K562 (cell line): Measurements from ENCODE around the gene ZNF785. TPM values are rescaled to one million over a fixed set of nuclear protein-coding genes. Genes with fewer than 3 reads are reported as not detected.

Source experiments
- ARID2 ChIP-seq: fragments of 450-650 bp; IDR thresholded peaks from 2 replicates; pipeline ENCODE4 v1.6.1; 2017; ENCODE audit warnings: antibody characterized with exemption, mild to moderate bottlenecking
- ESRRA ChIP-seq: fragments of 450-650 bp; IDR thresholded peaks from 2 replicates; pipeline ENCODE4 v1.6.1; 2014; ENCODE audit warnings: low read depth, mild to moderate bottlenecking, moderate library complexity, borderline replicate concordance
- ETV6 ChIP-seq, 3 experiments: fragments of 150-350 bp in 1 of 3; sonication (generic) in 1 of 3; formaldehyde crosslinking in 1 of 3; IDR thresholded peaks; 2 replicates each; pipeline versions ENCODE4 v1.6.1 to v1.8.0; 2014 to 2022; ENCODE audit warnings: borderline replicate concordance in 2 of 3, low read depth in 2 of 3, antibody characterized with exemption in 1 of 3, low read length in 1 of 3, mild to moderate bottlenecking in 1 of 3, missing genetic modification reagents in 1 of 3
- HNRNPK ChIP-seq: fragments of 200-400 bp; formaldehyde crosslinking; IDR thresholded peaks from one replicate; pipeline ENCODE4 v1.6.1; 2018; ENCODE audit warnings: mild to moderate bottlenecking, low read depth, low read length; ENCODE audit not compliant: poor library complexity, severe bottlenecking
- NR3C1 ChIP-seq: sonication (generic); formaldehyde crosslinking; IDR thresholded peaks from 2 replicates; pipeline ENCODE4 v1.8.1; 2022; ENCODE audit warnings: missing genetic modification reagents
- RBFOX2 ChIP-seq: fragments of 200-400 bp; formaldehyde crosslinking; IDR thresholded peaks from 2 replicates; pipeline ENCODE4 v1.6.1; 2017; ENCODE audit warnings: low read depth, mild to moderate bottlenecking, low read length, moderate library complexity
- RNF2 ChIP-seq: sonication (generic); IDR thresholded peaks from 2 replicates; pipeline ENCODE4 v1.6.1; 2016
- SAP30 ChIP-seq: fragments of 200-600 bp; sonication (generic); IDR thresholded peaks from 2 replicates; pipeline ENCODE4 v1.6.1; 2012; ENCODE audit warnings: borderline replicate concordance, low read depth, mild to moderate bottlenecking, moderate library complexity, low read length, control low read depth, inconsistent platforms; ENCODE audit not compliant: insufficient read depth, poor library complexity, severe bottlenecking
- SLC30A9 ChIP-seq: fragments of 250-450 bp; sonication (Bioruptor Pico); IDR thresholded peaks from 2 replicates; pipeline ENCODE4 v1.8.0; 2022; ENCODE audit warnings: mild to moderate bottlenecking, moderate library complexity
- ZNF263 ChIP-seq: sonication (generic); formaldehyde crosslinking; IDR thresholded peaks from 2 replicates; pipeline ENCODE4 v1.8.0; 2022; ENCODE audit warnings: mild to moderate bottlenecking, missing genetic modification reagents, borderline replicate concordance
- polyA plus RNA-seq, 8 experiments: library from polyadenylated mRNA; depleted of rRNA in 4 of 8; stranded (reverse) in 5 of 8; unstranded in 3 of 8; fragments of >200 nt; fragmentation: Nextera tagmentation in 2 of 8; fragmentation: Illumina TruSeq in 1 of 8; extraction: Ambion mirVana in 2 of 8; extraction: Trizol in 1 of 8; gene quantifications; 2 replicates each; pipeline versions ENCODE4 v1.2.1 to v1.2.3, GENCODE V29; 2011 to 2014; ENCODE audit warnings: inconsistent platforms in 1 of 8, missing spikeins in 1 of 8
- total RNA-seq, 7 experiments: library from RNA; depleted of rRNA in 6 of 7; stranded (reverse); fragments of >200 nt in 6 of 7; fragmentation: Illumina TruSeq in 2 of 7; extraction: Trizol in 2 of 7; gene quantifications; 2 replicates each; pipeline versions ENCODE4 v1.2.1 to v1.2.3, GENCODE V29; 2011 to 2021; ENCODE audit warnings: low replicate concordance in 1 of 7
- TF ChIP-seq, protein P1 (sequence below): fragments of 250-450 bp; sonication (Bioruptor Pico); IDR thresholded peaks from 2 replicates; pipeline ENCODE4 v1.8.0; 2021; ENCODE audit warnings: moderate library complexity, mild to moderate bottlenecking, inconsistent platforms
- TF ChIP-seq, protein P2 (sequence below): fragments of 150-350 bp; IDR thresholded peaks from 2 replicates; pipeline ENCODE4 v1.6.1; 2014; ENCODE audit warnings: low read depth, mild to moderate bottlenecking, low read length, borderline replicate concordance
- TF ChIP-seq, protein P3 (sequence below): sonication (generic); formaldehyde crosslinking; IDR thresholded peaks from 2 replicates; pipeline ENCODE4 v1.8.1; 2022; ENCODE audit warnings: missing genetic modification reagents
- TF ChIP-seq, protein P4 (sequence below): fragments of 250-450 bp; sonication (Bioruptor Pico); IDR thresholded peaks from 2 replicates; pipeline ENCODE4 v1.5.0; 2021

Gene ZNF785
- total and polyA plus RNA-seq, 9 of the 15 experiments (the other 6 are each of a cell fraction or from before 2014, with no cell fraction given) = 0.64 to 11.0 (median 6.4) TPM

DNA sequence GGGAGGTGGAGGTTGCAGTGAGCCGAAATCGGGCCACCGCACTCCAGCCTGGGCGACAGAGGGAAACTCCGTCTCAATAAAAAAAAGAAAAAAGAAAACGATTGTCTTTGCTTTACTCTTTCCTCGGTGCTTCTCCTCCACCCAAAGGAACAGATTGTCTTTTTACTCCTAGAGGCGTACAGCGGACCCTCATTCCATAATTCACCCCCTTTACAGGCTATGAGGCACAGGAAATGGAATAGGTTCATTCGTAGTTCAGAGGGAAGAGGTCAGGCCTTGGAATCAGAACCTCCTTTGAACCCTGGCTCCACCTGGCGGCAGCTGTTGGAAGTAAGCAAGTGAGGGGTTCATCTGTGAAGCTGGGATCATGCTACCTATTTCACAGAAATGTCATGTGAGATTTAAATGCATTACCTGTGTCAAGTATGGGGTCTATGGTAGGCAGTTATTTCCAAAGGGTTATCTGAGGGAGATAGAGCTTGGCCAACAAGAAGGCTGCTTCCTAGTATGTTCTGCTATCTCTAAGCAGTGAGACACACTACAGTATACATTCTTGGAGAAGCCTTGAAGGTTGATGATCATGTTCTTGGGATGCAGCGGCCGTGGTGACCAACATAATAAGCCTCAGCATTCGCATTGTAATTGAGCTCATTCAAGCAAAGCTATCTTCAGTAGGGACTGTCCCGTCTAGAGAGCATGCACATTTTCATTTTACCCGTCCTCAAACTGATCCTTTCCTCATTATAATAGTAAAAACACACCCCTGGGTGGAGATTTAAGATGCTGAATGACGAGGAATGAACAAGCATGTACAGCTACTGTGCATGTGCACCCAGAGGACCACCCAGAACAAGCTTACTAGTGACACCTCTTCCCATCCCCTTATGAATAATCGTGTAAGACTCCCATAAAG is 43.4 kb upstream of the ZNF785 start (continued):
- TF ChIP-seq SAP30 (no peak), ARID2 (peak; percentile 71; the same call in 1 of the 2 replicates), RNF2 (no peak), ZNF263 (CRISPR knock-in tag) (no peak), SLC30A9 (no peak), RBFOX2 (no peak), ESRRA (peak; percentile 26; the same call in 1 of the 2 replicates), HNRNPK (no peak), ETV6 (IDR thresholded peaks at IDR 0.05; ENCODE audit: borderline replicate concordance in 1 of 2, low read depth in 2 of 2, low read length in 1 of 2) (no peak), ETV6 (CRISPR knock-in tag; IDR thresholded peaks at IDR 0.05; ENCODE audit: borderline replicate concordance) (no peak), NR3C1 (no peak)
- TF ChIP-seq, protein P1, sequence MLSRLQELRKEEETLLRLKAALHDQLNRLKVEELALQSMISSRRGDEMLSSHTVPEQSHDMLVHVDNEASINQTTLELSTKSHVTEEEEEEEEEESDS (CRISPR knock-in tag) = no peak
- TF ChIP-seq, protein P2, sequence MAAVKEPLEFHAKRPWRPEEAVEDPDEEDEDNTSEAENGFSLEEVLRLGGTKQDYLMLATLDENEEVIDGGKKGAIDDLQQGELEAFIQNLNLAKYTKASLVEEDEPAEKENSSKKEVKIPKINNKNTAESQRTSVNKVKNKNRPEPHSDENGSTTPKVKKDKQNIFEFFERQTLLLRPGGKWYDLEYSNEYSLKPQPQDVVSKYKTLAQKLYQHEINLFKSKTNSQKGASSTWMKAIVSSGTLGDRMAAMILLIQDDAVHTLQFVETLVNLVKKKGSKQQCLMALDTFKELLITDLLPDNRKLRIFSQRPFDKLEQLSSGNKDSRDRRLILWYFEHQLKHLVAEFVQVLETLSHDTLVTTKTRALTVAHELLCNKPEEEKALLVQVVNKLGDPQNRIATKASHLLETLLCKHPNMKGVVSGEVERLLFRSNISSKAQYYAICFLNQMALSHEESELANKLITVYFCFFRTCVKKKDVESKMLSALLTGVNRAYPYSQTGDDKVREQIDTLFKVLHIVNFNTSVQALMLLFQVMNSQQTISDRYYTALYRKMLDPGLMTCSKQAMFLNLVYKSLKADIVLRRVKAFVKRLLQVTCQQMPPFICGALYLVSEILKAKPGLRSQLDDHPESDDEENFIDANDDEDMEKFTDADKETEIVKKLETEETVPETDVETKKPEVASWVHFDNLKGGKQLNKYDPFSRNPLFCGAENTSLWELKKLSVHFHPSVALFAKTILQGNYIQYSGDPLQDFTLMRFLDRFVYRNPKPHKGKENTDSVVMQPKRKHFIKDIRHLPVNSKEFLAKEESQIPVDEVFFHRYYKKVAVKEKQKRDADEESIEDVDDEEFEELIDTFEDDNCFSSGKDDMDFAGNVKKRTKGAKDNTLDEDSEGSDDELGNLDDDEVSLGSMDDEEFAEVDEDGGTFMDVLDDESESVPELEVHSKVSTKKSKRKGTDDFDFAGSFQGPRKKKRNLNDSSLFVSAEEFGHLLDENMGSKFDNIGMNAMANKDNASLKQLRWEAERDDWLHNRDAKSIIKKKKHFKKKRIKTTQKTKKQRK = no peak
- TF ChIP-seq, protein P3, sequence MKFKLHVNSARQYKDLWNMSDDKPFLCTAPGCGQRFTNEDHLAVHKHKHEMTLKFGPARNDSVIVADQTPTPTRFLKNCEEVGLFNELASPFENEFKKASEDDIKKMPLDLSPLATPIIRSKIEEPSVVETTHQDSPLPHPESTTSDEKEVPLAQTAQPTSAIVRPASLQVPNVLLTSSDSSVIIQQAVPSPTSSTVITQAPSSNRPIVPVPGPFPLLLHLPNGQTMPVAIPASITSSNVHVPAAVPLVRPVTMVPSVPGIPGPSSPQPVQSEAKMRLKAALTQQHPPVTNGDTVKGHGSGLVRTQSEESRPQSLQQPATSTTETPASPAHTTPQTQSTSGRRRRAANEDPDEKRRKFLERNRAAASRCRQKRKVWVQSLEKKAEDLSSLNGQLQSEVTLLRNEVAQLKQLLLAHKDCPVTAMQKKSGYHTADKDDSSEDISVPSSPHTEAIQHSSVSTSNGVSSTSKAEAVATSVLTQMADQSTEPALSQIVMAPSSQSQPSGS (CRISPR knock-in tag) = no peak
- TF ChIP-seq, protein P4, sequence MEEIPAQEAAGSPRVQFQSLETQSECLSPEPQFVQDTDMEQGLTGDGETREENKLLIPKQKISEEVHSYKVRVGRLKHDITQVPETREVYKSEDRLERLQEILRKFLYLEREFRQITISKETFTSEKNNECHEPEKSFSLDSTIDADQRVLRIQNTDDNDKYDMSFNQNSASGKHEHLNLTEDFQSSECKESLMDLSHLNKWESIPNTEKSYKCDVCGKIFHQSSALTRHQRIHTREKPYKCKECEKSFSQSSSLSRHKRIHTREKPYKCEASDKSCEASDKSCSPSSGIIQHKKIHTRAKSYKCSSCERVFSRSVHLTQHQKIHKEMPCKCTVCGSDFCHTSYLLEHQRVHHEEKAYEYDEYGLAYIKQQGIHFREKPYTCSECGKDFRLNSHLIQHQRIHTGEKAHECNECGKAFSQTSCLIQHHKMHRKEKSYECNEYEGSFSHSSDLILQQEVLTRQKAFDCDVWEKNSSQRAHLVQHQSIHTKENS (CRISPR knock-in tag) = no peak
